NCI-H2171 (cell line): ENCODE measurements around the gene COX14.
"Not testable (repeated sequence)": the region's sequence is repeated elsewhere in the genome, so short reads cannot be mapped to it uniquely, and the experiment has no call there.

Experiments
- DNase-seq: peaks from one replicate; lab custom pipeline; 2025; lab: John Stamatoyannopoulos, UW

COX14 gene

GRCh38 chr12:50111693-50112455 lies at the start of gene COX14:
COX14 (plus strand) TSS chr12:50112236; CDS start chr12:50120044, 7,808 bp downstream.
- peak; percentile 99 for DNase-seq

GRCh38 chr12:50062728-50063460 lies 49.1 kb upstream of the COX14 start:
- DNase-seq, result no peak

GRCh38 chr12:50065726-50066310 lies 46.2 kb upstream of the COX14 start:
- DNase-seq, result no peak

GRCh38 chr12:50066402-50066801 lies 45.6 kb upstream of the COX14 start:
- DNase-seq, result no peak

GRCh38 chr12:50069069-50069468 lies 43.0 kb upstream of the COX14 start:
- no peak for DNase-seq

- DNase-seq, result no peak
These were observed 42.5 kb upstream of the COX14 start for GRCh38 chr12:50069539-50069938.

- peak; percentile 70 for DNase-seq
These were observed 41.5 kb upstream of the COX14 start for GRCh38 chr12:50070314-50071060.

GRCh38 chr12:50072198-50072907 lies 39.7 kb upstream of the COX14 start:
- no peak for DNase-seq

GRCh38 chr12:50073206-50073605 lies 38.8 kb upstream of the COX14 start:
- no peak for DNase-seq

GRCh38 chr12:50073712-50074111 lies 38.3 kb upstream of the COX14 start:
- DNase-seq, result no peak

GRCh38 chr12:50074936-50075807 lies 36.9 kb upstream of the COX14 start:
- peak; percentile 40 for DNase-seq

- DNase-seq, result no peak
These were observed 36.2 kb upstream of the COX14 start for GRCh38 chr12:50075808-50076170.

- DNase-seq, result no peak
These were observed 34.9 kb upstream of the COX14 start for GRCh38 chr12:50077099-50077498.

GRCh38 chr12:50078281-50078680 lies 33.8 kb upstream of the COX14 start:
- no peak for DNase-seq

- no peak for DNase-seq
These were observed 32.3 kb upstream of the COX14 start for GRCh38 chr12:50079771-50080170.

- no peak for DNase-seq
These were observed 30.8 kb upstream of the COX14 start for GRCh38 chr12:50081096-50081808.

GRCh38 chr12:50082644-50083043 lies 29.4 kb upstream of the COX14 start:
- DNase-seq, result no peak

GRCh38 chr12:50083301-50083700 lies 28.7 kb upstream of the COX14 start:
- no peak for DNase-seq

- not testable (repeated sequence) for DNase-seq
These were observed 27.6 kb upstream of the COX14 start for GRCh38 chr12:50084409-50084774.
